HG02970 (cell line): Measurements from ENCODE around the gene DDIT3.

ENCODE experiments used
- ATAC-seq: cut with Tn5 transposase; IDR thresholded peaks from one replicate; pipeline ENCODE4 v1.9.1; 2021; ENCODE audit warnings: mild to moderate bottlenecking, moderate library complexity, moderate number of reproducible peaks; ENCODE audit not compliant: unreplicated experiment, low FRiP score

The DDIT3 gene

GRCh38 chr12:57548013-57548315 lies 27.6 kb upstream of the DDIT3 start:
- ATAC-seq = no peak

GRCh38 chr12:57547288-57548012 lies 27.1 kb upstream of the DDIT3 start:
- ATAC-seq = no peak

- peak; percentile 95 for ATAC-seq
Observed at GRCh38 chr12:57546438-57547287, 26.3 kb upstream of the DDIT3 start, which contains the start of gene DCTN2. TSS of gene DCTN2 (minus strand) at chr12:57547192. CDS start at chr12:57547063, 129 bp downstream.

- no peak for ATAC-seq
Observed at GRCh38 chr12:57545809-57546437, 25.6 kb upstream of the DDIT3 start.

- no peak for ATAC-seq
Observed at GRCh38 chr12:57543581-57543980, 23.3 kb upstream of the DDIT3 start.

GRCh38 chr12:57541717-57542116 lies 21.4 kb upstream of the DDIT3 start:
- ATAC-seq = no peak

- no peak for ATAC-seq
Observed at GRCh38 chr12:57541001-57541400, 20.7 kb upstream of the DDIT3 start.

- ATAC-seq = no peak
Observed at GRCh38 chr12:57539134-57539768, 18.9 kb upstream of the DDIT3 start.

GRCh38 chr12:57536597-57536942 lies 16.3 kb upstream of the DDIT3 start:
- ATAC-seq = no peak

GRCh38 chr12:57535764-57536596 lies 15.7 kb upstream of the DDIT3 start:
- ATAC-seq = no peak

GRCh38 chr12:57534991-57535543 lies 14.8 kb upstream of the DDIT3 start:
- ATAC-seq = no peak

GRCh38 chr12:57534250-57534649 lies 13.9 kb upstream of the DDIT3 start:
- no peak for ATAC-seq

GRCh38 chr12:57533108-57533507 lies 12.8 kb upstream of the DDIT3 start:
- ATAC-seq = no peak

GRCh38 chr12:57531836-57532235 lies 11.5 kb upstream of the DDIT3 start:
- ATAC-seq = no peak

GRCh38 chr12:57530396-57531142 lies 10.3 kb upstream of the DDIT3 start:
- no peak for ATAC-seq

- ATAC-seq = no peak
Observed at GRCh38 chr12:57529831-57530230, 9.5 kb upstream of the DDIT3 start.

GRCh38 chr12:57528831-57529555 lies 8.7 kb upstream of the DDIT3 start:
- ATAC-seq = no peak

- no peak for ATAC-seq
Observed at GRCh38 chr12:57528176-57528575, 7.9 kb upstream of the DDIT3 start.

- no peak for ATAC-seq
Observed at GRCh38 chr12:57527184-57527583, 6.9 kb upstream of the DDIT3 start.
